AG04450 (cell line): Measurements from ENCODE around the gene SPATA7. TPM values are rescaled to one million over a fixed set of nuclear protein-coding genes. Genes with fewer than 3 reads are reported as not detected.

ENCODE experiments used
- CTCF ChIA-PET: fragments of 300-600, 350-600 bp; formaldehyde crosslinking; extraction: SDS; loops from one replicate; lab custom pipeline; 2022; ENCODE audit warnings: antibody characterized with exemption, inconsistent platforms; lab: Charles Lee
- POLR2A ChIA-PET: fragments of 350-600 bp; formaldehyde crosslinking; extraction: SDS; loops from one replicate; lab custom pipeline; 2021; ENCODE audit warnings: antibody characterized with exemption, inconsistent platforms; lab: Yijun Ruan, JAX
- DNase-seq: peaks from one replicate; pipeline ENCODE4 v3.0.0-alpha.2; 2011; ENCODE audit warnings: low read depth, low spot score
- H3K27ac ChIP-seq: one replicate; pipeline ENCODE4 v1.5.1; 2012; ENCODE audit warnings: low read depth, low read length, control low read depth
- H3K27me3 ChIP-seq: one replicate; pipeline ENCODE4 v1.6.0; 2012; ENCODE audit warnings: low read length; ENCODE audit not compliant: control insufficient read depth, insufficient read depth
- H3K4me3 ChIP-seq: 2 replicates; pipeline ENCODE4 v1.5.1; 2011; ENCODE audit warnings: mild to moderate bottlenecking, low read depth, low read length, control low read depth
- H3K9me3 ChIP-seq: 2 replicates; pipeline ENCODE4 v1.5.1; 2012; ENCODE audit warnings: low read length; ENCODE audit not compliant: control insufficient read depth, insufficient read depth
- CTCF ChIP-seq: IDR thresholded peaks from 2 replicates; pipeline ENCODE4 v1.5.1; 2011; ENCODE audit warnings: low read depth, low read length, control low read depth, inconsistent platforms
- polyA plus RNA-seq: library from polyadenylated mRNA; depleted of rRNA; stranded (reverse); fragments of >200 nt; gene quantifications from 2 replicates; pipeline ENCODE4 v1.2.3, GENCODE V29; 2011

Gene SPATA7
- polyA plus RNA-seq, 1 experiment: 22.7 TPM

GRCh38 chr14:88384718-88385117 is 739 bp upstream of the SPATA7 start:
- POLR2A ChIA-PET: interaction anchor here (0.7 kb wide), 1 partner anchor 40 kb away, joined by 4 read pairs; no protein-coding TSS in a partner anchor

GRCh38 chr14:88386256-88386794 is 868 bp downstream of the SPATA7 start:
- Histone ChIP-seq H3K4me3 (peak overlapping the region; percentile 93), H3K27me3 (peaks cover 4% of the 10 kb centered on the region), H3K27ac (no peak overlapping the region), H3K9me3 (no peaks in the 10 kb centered on the region; the same call in 1 of the 2 replicates)
- POLR2A ChIA-PET: no interaction called here
- no peak for DNase-seq
- CTCF ChIA-PET: interaction anchor here (1.0 to 1.6 kb wide), 2 partner anchors 82 to 197 kb away, joined by 3 to 4 read pairs; no protein-coding TSS in a partner anchor
- no peak for TF ChIP-seq CTCF

More at GRCh38 chr14:88384718-88385117, 739 bp upstream of the SPATA7 start:
- H3K27me3 ChIP-seq: peaks cover 4% of the 10 kb centered on the region
- DNase-seq: no peak
- H3K9me3 ChIP-seq: no peaks in the 10 kb centered on the region; the same call in 1 of the 2 replicates
- no peak overlapping the region for H3K27ac ChIP-seq
- H3K4me3 ChIP-seq: peak overlapping the region; percentile 93
- CTCF ChIA-PET: interaction anchor here (1.0 to 1.6 kb wide), 2 partner anchors 84 to 195 kb away, joined by 4 to 5 read pairs; no protein-coding TSS in a partner anchor
- no peak for TF ChIP-seq CTCF

- DNase-seq: no peak
- no peaks in the 10 kb centered on the region for H3K27me3 ChIP-seq
- ChIA-PET CTCF (interaction anchor here (0.9 to 3.1 kb wide), 3 partner anchors 9 to 443 kb away, joined by 3 to 8 read pairs (median 7); no protein-coding TSS in a partner anchor), POLR2A (no interaction called here)
- H3K4me3 ChIP-seq: no peak overlapping the region
- H3K27ac ChIP-seq: no peak overlapping the region
- no peaks in the 10 kb centered on the region; the same call in 1 of the 2 replicates for H3K9me3 ChIP-seq
- no peak for TF ChIP-seq CTCF
Observed at GRCh38 chr14:88388741-88389282, 3.4 kb downstream of the SPATA7 start.

- CTCF ChIA-PET: interaction anchor here (0.8 to 1.6 kb wide), 2 partner anchors 99 to 224 kb away, joined by 3 read pairs; no protein-coding TSS in a partner anchor
- no peak for DNase-seq
- POLR2A ChIA-PET: interaction anchor here (0.5 kb wide), 1 partner anchor 29 kb away, joined by 4 read pairs; no protein-coding TSS in a partner anchor
- no peaks in the 10 kb centered on the region for H3K27me3 ChIP-seq
- no peak overlapping the region for H3K27ac ChIP-seq
- no peak for TF ChIP-seq CTCF
- H3K4me3 ChIP-seq: no peak overlapping the region
- H3K9me3 ChIP-seq: no peaks in the 10 kb centered on the region
Observed at GRCh38 chr14:88392609-88393008, 7.2 kb downstream of the SPATA7 start.

- DNase-seq: no peak
- Histone ChIP-seq H3K27ac (no peak overlapping the region), H3K9me3 (peaks cover 9% of the 10 kb centered on the region), H3K27me3 (no peaks in the 10 kb centered on the region), H3K4me3 (no peak overlapping the region)
- no peak for TF ChIP-seq CTCF
- ChIA-PET CTCF (no interaction called here), POLR2A (no interaction called here)
Observed at GRCh38 chr14:88411039-88411438, 25.6 kb downstream of the SPATA7 start.
